Glomerular endothelial cell (primary cell): ENCODE data around the gene CHST13. TPM values are rescaled to one million over a fixed set of nuclear protein-coding genes. Genes with fewer than 3 reads are reported as not detected.

Experiments used
- DNase-seq: peaks from one replicate; pipeline ENCODE4 v3.0.0-alpha.2; 2011; ENCODE audit warnings: low read depth, low spot score; ENCODE audit errors: extremely low read depth
- total RNA-seq: library from RNA; depleted of rRNA; stranded (reverse); fragments of >200 nt; gene quantifications from 2 replicates; pipeline ENCODE4 v1.2.3, GENCODE V29; 2015

CHST13 gene
- total RNA-seq, 1 donor from 2014 or later, result not detected

DNA sequence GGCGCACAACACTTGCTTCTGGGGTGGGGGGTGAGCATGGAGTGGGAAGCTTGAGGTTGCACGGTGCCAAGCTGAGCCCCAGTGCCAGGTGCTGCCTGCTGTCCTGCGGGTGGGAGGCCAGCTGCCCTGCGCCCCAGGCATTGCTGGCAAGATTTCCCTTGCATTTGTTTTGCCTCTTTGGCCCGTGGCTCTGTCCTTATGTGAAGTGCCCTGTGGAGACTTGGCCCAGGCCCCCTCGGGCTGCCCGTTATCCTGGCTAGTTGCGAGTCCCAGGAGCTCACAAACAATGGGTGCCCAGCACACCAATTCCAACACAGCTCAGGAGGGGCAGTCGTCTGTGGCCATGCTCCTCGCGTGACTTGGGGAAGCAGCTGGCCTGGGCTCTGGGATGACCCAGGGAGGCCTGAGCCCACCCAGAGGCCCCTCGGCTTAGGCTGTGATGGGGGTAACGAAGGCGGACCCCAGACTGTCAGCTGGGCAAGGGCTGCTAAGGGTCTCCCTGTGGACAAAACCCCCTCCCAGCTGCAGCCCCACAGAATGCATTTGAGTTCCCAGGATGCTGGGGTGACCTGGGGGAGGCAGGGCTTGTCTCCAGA, 28.8 kb downstream of the CHST13 start:
- DNase-seq, result no peak

DNA sequence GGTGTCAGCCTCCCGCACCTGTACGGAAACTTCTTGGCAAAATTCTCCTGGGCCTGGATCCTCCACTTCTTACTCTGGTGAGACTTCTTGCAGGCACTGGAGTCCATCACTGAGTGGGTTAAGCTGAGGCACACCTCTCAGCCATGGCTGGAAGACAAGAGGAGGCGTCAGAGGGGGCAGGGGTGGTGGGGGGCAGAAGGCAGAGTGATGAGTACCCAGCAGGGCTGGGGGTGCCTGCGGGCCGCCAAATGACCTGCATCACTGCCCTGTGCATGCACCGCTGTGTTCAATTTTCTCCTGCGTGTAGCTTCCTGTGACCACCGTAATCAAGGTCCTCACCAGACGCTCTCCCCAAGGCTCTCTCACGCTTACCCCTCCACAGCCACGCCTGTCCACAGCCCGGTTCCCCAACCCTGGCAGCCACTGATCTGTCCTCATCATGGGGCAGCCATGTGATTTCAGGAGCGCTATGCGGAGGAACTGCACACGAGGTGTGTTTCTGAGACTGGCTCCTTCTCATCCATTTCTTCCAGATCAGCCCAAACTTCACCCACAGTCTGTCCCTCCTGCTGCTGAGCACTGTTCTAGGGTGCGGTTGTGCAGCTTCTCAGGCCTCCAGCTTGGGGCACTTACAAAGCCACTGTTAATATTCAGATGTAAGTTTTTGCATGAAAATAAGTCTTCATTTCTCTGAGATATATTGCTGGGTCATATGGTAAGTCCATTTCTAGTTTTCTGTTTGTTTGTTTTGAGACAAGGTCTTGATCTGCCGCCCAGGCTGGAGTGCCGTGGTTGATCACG, 29.5 kb downstream of the CHST13 start:
- no peak for DNase-seq

DNA sequence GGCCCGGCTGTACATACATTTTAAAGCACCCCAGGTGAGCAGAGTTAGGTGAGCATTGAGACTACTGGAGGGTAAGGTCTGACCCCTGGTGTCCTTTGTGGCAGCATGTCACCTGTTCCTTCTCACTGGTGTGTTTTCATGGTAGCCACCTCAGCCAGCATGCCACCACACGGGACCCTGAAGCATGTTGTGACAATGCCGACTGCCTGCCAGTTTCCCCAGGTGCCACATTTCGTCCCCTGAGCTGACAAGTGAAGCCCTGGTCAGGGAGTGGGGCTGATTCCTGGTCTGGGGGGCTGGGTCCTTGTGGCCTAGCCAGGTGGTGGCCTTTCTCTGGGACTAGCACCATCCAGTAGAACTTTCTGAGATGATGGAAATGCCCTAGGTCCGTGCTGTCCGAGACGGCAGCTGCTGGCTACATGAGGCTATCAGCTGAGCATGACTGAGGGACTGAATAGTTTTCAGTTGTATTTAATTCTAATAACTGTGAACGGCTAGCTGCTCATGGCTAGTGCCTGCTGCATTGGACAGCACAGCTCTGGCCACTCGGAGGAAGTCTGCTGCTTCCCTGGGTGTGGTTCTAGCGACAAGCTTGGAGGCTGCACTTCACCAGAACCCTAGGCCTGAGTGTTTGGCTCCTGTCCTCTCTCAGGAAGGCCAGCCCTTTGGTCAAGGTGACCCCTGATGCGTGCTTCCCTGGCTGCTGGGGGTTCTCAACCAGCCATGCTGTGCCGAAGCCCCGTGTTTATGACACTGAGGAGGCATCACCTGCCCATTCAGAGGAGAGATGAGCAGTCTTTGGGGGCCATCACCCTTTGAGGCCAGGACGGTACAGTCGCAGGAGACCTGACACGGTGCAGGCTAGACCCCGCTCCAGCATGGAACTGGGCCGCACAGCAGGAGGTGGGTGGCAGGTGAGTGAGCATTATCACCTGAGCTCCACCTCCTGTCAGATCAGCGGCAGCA, 30.9 kb downstream of the CHST13 start:
- no peak for DNase-seq

DNA sequence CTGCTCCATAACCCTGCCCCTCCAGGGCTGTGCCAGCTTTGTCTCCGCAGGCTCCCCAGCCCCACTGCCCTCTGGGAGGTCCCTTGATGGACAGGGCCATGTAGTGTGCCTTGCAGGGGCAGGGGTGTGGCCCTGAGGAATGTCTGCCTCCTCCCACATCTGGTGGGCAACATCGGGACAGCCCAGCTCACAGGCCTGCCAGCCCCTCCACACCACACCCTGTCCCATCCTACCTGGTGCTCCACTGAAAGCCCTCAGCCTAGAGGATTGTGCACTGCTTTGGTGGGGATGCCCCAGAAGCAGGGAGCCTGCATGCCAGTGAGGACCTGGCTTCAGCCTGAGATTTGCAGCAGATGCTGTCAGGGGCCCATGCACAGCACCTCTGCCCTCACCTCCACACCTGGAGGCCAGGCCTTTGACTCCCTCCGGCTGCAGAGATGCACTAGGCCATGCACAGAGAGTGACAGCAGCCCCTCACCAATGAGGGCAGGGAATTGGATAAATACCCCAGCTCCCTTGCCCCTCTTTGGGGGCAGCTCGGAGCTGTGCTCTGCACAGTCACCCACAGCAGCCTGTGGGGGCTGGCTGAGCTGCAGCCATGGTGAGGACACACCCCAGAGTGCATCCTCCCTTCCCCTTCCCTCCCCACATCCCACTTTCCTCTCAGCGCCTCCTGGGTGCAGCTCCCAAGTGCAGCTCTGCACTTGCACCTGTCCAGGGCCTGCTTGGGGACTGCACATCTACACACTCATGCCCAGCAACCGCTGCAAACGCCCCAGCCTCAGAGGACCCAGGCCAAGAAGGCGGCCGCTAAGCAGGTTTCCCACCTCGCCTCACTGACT, 32.1 kb downstream of the CHST13 start:
- no peak for DNase-seq

DNA sequence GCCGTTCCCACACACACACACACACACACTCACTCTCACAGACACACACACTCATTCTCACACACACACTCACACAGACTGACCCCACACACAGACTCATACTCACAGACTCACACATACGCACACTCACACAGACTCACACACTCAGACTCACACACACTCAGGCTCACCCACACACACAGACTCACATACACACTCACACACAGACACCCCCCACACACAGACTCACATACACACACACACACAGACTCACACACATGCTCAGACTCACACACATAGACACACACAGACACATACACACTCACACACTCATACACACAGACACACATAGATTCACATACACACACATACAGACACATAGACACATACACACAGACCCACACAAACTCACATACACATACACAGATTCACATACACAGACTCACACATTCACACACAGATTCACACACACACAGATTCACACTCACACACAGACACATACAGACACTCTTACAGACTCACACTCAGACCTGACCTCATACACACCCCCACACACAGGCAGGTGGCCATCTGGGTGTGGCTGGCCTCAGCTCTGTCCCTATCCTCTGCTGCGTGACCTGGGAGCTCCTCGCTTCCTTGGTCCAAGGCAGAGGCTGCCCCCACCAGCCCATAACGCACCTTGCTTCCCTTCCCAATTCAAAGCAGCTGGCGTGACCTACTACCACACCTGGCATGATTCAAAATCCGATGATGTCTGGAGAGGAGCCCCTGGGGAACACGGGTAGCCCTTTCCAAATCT, 32.9 kb downstream of the CHST13 start:
- DNase-seq, result no peak

DNA sequence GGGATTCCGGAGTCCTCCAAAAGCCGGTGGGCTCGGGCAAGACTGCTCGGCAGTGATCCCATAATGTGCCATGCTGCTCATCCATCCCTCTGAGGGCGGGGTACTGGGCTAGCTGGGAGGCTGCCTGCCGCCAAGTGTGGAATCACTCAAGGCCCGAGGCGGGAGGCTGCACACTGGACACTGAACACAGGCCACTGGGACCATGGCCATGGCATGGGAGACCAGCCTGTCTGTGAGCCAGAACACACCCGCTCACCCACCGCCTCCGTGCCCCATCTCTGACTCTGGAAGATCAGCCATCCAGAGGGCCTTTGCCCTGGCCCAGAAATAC, 33.4 kb downstream of the CHST13 start:
- no peak for DNase-seq

DNA sequence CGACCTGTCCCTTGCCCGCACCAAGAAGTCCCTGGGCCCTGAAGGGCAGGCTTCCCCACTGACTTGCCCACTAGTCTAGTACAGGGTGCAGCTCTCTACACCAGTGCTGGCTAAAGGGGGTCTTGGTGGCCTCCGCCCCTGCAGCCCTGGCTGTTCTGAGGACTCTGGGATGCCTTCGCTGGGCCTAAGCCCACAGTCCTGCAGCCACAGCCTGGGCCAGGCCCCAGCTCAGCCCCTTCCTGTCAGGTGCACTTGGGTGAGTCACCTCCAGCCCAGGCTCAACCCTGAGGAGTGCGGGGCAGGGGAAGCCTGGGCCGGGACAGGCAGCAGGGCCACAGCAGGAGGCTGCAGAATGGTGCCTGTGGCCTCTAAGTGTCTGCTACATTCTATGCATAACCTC, 33.8 kb downstream of the CHST13 start:
- no peak for DNase-seq

DNA sequence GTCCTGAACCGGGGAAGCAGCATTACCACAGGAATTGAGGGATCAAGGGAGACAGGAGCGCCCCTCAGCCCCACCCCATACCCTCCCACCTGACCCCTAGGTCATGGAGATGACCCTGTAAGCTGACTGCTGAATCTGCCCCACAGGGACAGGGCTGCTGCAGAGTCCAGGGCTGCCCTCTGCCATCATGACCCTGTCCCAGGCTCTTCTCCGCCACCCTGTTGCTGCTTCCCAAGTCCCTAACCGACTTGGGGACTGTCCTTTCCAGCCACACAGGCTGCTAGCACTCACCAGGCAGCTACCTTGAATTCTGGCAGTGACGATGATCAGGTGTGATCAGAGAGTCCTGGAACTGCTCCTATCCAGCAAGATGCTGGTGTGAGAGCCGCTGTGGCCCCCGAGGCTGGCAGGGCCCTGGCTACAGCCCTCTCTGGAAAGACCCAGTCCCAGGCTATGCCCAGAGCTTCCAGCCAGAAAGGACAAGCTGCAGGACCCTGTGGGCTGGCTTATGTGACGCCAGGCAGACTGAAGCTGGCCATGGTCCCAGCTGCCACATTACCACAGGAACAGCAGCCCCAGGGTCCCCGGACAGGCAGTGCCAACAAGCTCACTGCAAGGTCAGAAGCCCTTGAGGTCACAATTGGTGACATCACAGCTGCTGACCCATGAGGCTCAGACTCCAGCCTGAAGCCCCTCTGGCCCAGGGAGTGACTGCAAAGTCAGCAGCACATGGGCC, 34.5 kb downstream of the CHST13 start, which contains the start of gene C3orf22:
Gene C3orf22, minus strand, starts transcription at position 597 of the 736 bp plus-strand sequence. CDS start 5,542 bp downstream, outside the sequence.
- DNase-seq, result no peak

DNA sequence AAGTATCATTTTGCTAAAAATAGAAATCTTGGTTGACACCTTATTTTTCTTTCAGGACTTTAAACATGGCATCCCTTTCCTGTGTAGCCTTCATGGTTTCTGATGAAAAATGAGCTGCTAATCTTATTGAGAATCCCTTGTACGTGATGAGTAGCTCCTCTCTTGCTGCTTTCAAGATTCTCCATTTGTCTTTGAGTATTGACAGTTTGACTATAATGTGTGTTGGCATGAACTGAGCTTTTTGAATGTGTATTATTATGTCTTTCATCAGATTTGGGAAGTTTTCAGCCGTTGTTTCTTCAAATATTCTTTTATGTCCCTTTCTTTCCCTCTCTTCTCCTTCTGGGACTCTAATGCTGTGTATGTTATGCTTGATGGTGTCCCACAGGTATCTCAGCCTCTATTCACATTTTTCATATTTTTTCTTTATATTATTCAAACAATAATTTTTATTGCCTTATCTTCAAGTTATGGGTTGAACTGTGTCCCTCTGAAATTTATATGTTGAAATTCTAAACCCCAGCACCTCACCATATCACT, 38.9 kb downstream of the CHST13 start:
- no peak for DNase-seq

DNA sequence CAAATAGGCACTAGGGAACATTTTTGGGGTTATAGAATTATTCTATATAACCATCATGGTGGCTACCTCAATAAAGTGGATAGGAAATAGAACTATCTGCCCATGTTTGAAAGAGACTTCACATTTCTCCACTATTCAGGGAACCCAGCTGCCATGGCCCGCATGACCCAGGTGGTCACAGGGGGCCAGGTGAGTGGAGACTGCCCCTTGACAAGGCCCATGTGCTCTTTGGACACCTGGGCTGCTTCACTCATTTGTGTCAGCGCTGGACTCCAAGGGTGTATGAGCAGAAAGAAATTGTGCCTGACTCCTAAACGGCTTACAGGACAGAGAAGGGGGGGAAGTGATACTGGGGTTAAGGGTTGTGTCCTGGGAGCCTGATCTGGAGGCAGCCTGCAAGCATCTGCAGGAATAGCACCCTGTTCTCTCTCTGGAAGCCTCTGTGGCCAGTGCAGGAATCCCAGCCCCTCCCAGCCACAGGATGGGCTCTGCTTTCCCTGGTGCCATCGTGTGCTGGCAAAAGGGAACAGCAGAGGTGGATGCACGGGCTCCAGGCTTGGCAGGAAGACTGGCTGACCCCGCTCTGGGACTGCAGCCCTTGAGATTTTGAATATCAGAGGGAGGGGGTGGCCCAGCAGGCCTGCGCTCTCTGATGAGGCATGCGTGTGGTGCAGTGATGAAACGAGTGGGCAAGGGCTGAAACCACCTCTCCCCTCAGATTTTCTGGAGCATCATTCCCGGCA, 43.9 kb downstream of the CHST13 start:
- no peak for DNase-seq

DNA sequence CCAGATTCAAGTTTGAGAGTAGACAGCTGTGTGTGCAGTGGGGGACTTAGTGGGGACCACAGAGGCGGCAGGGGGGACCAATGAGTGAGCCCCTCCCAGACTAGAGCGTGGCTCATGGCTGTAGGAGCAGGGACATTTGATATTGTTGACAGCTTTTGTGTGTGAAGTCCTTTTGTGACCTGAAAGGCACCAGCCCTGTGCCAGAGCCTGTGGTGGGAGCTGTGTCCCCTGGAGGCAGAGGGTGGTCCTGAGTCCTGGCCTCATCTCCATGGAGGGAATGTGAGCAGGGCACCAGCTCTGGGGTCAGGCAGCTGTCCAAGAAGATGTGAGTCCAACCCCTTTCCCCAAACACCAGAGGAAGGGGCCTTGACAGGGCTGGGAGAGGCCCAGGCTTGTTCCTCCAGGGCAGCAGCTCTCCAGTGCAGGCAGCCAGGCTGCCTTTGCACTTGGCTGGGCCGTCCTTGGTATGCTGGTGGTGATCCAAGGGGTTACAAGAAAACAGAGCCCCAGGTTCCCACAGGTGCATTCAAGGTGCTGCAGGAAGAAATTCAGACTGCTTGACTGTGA, 44.9 kb downstream of the CHST13 start:
- no peak for DNase-seq

DNA sequence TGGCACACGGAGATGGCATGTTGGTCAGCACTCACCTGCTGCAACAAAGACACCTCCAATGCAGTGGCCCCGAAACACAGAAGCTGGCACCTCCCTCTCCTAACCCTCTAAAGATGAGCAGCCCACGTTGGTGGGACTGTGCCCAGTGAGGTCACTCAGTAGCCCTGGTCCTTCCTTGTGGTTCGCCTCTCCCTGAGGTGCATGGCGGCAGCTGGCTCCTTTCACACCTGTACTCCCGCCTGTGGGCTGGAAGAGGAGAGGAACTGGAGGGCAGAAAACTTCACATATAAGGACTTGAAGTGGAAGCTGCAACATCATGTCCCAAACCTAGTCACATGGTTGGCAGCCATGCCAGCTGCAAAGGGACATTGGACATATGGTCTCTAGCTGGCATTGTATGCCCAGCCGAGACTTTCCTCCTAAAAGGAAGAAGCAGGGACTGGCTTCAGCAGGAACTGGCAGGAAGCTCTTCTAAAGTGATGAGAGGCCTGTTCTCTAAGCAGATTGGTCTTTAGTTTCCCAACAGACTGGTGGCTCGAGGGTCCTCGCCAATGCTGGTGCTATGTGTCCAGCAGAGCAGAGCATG, 45.5 kb downstream of the CHST13 start:
- no peak for DNase-seq

DNA sequence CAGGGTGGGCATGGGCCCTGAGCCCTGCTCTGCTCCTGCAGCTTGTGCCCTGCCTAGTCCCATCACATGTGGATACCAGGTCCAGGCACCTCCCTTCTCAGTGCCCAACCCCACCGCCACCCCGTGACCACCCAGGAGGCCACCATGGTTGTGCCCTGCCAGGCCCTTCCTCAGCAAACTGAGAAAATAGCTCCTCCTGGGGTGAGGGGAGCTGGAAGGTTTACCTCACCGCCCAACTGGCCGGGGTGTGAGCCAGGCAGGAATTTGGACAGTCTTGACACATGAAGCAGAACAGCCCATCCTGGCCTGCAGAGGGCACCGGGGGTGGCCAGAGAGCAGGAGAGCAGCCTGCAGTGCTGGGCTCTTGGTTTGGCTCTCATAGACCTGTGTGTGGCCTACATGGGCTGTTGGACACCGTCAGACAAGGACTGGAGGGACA, 46.2 kb downstream of the CHST13 start:
- DNase-seq, result no peak

DNA sequence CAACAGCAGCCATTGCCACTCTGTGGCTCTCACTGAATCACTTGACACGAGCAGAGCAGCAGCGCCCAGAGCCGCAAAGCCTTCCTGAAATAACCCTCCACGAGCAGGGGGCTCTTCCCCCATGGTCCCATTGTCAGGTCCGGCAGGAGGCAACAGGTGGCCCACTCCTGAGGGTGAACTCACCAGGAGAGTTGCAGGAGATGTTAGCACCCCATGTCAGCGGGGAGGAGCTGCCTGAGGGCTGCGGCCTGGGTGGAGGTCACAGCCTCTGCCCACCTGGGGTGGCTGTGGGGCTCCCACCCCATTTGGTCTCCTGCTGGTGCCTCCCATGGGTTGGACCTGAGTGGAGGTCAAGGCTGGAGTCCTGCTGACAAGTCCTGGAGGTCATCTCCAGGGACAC, 47.1 kb downstream of the CHST13 start:
- DNase-seq, result no peak

DNA sequence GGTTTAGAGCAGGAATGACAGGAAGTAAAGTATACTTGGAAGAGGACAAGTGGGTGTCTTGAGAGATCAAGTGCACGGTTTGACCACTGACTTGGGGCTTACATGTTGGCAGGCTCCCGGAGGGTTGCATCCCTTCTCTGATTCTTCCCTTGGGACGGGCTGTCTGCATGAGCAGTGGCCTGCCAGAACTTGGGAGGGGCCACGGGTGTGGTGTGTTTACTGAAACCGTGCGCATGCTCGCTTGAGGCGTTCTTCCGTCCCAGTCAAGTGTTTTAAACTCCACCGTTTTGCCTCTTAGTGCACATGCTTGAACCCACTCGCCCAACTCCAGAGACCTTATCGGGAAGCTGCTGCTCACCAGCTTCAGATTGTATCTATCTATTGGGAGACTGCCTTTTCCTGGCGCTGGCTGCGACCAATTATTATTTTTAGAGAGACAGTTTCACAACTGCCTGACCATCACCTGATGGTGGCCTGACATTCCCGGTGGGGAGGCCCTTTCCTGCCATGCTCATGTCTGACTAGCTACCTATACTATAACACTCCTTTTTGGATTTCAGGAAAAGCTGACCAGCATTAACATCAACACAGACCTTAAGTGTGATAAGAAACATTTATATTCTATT, 49.6 kb downstream of the CHST13 start:
- DNase-seq, result no peak

DNA sequence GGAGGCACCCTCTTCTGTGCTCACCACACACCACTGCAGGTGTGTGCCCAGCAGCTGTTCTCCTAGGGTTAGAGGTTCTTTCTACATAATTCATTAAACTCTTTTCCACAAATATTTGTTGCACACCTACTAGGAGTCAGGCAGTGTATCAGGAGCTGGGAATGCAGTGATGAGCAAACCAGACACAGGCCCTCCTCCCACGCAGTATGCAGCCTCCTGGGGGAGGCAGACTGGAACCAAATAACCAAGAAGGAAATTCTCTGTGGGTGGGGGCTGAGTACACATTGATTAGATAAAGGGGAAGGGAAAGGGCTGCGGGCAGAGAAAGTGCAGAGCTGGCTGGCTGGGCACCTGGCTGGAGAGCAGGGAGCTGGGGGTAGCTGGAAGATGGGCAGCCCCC, 53.3 kb downstream of the CHST13 start:
- DNase-seq, result no peak

DNA sequence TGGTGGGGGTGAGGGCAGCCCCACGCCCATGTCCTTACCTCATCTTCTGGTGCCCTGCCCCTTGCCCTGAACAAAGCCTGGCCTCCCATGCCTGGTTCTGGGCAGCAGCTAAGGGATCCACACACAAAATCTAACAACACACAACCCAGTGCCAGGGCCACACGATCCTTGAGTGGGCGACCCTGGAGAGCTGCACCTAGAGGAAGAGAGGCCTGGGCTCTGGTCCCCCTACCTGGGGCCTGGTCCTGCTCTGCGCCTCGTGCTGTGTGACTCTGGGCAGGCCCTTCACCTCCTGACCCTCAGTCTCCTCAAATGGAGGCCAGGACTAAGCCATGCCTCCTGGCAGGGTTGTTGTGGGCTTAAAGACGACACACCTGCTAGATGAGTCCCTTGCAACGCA, 54.7 kb downstream of the CHST13 start:
- no peak for DNase-seq
